ENCODE measurements around the gene DRAM1. TPM values are rescaled to one million over a fixed set of nuclear protein-coding genes. Genes with fewer than 3 reads are reported as not detected.

Gene DRAM1
- total and polyA plus RNA-seq, 2 experiments from 2014 or later = 0.06 to 0.56 TPM

DNA sequence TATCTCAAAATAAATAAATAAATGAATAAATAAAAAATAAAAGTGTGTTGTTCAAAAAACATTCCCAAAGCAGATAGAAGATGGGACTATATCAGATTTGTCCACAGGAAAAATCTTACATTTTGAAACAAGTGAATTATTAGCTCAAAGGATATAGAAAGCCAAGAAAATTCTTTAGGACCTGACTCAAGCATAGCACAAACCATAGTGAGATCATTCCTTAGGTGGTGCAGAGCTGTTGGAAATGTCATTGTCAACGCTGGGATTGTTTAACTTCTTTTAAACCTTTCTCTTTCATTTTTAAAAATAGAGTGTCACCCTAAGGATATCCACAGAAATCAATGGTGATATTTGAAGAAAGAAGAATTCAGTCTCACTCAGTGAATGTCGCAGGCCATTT is 43.5 kb downstream of the DRAM1 start:
- Histone ChIP-seq H3K4me3 (no peak overlapping the region), H3K36me3 (no peaks in the 10 kb centered on the region), H3K27ac (no peak overlapping the region), H3K27me3 (peaks cover 4% of the 10 kb centered on the region), H3K9me3 (ENCODE audit: low read depth) (no peaks in the 10 kb centered on the region), H3K4me1 (ENCODE audit: low read depth) (no peaks in the 10 kb centered on the region)
- TF ChIP-seq CTCF (IDR thresholded peaks at IDR 0.05; ENCODE audit: low read depth, low read length) = no peak
- DNase-seq (ENCODE audit: low read depth in 1 of 2, low spot score in 1 of 2) = no peak

GRCh38 chr12:101923045-101923718 is 45.8 kb downstream of the DRAM1 start:
- no peak overlapping the region for H3K4me3 ChIP-seq
- no peaks in the 10 kb centered on the region for H3K27me3 ChIP-seq
- no peaks in the 10 kb centered on the region for H3K9me3 ChIP-seq (ENCODE audit: low read depth)
- H3K36me3 ChIP-seq = no peaks in the 10 kb centered on the region
- TF ChIP-seq CTCF (IDR thresholded peaks at IDR 0.05; ENCODE audit: low read depth, low read length) = no peak
- H3K27ac ChIP-seq = no peak overlapping the region
- no peaks in the 10 kb centered on the region for H3K4me1 ChIP-seq (ENCODE audit: low read depth)
- no peak for DNase-seq (ENCODE audit: low read depth in 1 of 2, low spot score in 1 of 2)

GRCh38 chr12:101924618-101925017 is 47.2 kb downstream of the DRAM1 start:
- peak in 1 of 2 donors; percentile 41 for DNase-seq (ENCODE audit: low read depth in 1 of 2, low spot score in 1 of 2)
- TF ChIP-seq CTCF (IDR thresholded peaks at IDR 0.05; ENCODE audit: low read depth, low read length) = no peak
- H3K4me1 ChIP-seq (ENCODE audit: low read depth) = no peaks in the 10 kb centered on the region
- H3K27me3 ChIP-seq = no peaks in the 10 kb centered on the region
- no peak overlapping the region for H3K27ac ChIP-seq
- H3K36me3 ChIP-seq = no peaks in the 10 kb centered on the region
- no peak overlapping the region for H3K4me3 ChIP-seq
- H3K9me3 ChIP-seq (ENCODE audit: low read depth) = no peaks in the 10 kb centered on the region

GRCh38 chr12:101925361-101925760 is 48.0 kb downstream of the DRAM1 start:
- H3K27me3 ChIP-seq = no peaks in the 10 kb centered on the region
- DNase-seq (ENCODE audit: low read depth in 1 of 2, low spot score in 1 of 2) = peak in 1 of 2 donors; percentile 99
- no peaks in the 10 kb centered on the region for H3K36me3 ChIP-seq
- no peak for TF ChIP-seq CTCF (IDR thresholded peaks at IDR 0.05; ENCODE audit: low read depth, low read length)
- H3K4me3 ChIP-seq = no peak overlapping the region
- no peaks in the 10 kb centered on the region for H3K4me1 ChIP-seq (ENCODE audit: low read depth)
- H3K27ac ChIP-seq = no peak overlapping the region
- no peaks in the 10 kb centered on the region for H3K9me3 ChIP-seq (ENCODE audit: low read depth)

DNA sequence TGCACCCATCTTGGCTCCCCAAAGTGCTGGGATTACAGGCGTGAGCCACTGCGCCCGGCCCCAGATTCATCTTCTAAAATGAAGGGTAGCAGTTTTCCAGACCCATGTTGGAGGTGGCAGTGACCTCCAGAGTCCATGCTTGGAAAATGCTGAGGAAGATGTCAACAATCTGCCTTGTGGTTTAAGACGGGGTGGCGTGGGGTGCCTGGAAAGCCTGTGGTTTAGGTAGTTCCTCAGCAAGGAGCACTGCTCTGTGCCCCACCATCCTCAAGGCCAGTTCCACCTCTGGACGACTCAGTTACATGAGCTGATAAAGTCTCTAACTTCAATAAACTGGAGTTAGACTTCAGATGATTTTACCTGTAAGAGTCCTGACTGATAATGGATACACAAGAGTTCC is 48.6 kb downstream of the DRAM1 start:
- TF ChIP-seq CTCF (IDR thresholded peaks at IDR 0.05; ENCODE audit: low read depth, low read length) = no peak
- peak in 1 of 2 donors; percentile 52 for DNase-seq (ENCODE audit: low read depth in 1 of 2, low spot score in 1 of 2)
- Histone ChIP-seq H3K36me3 (no peaks in the 10 kb centered on the region), H3K4me3 (no peak overlapping the region), H3K4me1 (ENCODE audit: low read depth) (no peaks in the 10 kb centered on the region), H3K27me3 (no peaks in the 10 kb centered on the region), H3K27ac (no peak overlapping the region), H3K9me3 (ENCODE audit: low read depth) (no peaks in the 10 kb centered on the region)

All from cardiac muscle cell (in vitro differentiated cells and primary cell).